Stimulated activated naive CD8-positive, alpha-beta T cell treated with anti-CD3 and anti-CD28 coated beads, Interleukin-15, amount 100 ng/mL, for 72 hours (primary cell): Measurements from ENCODE around the gene SARDH.
"Not testable (repeated sequence)": the region's sequence is repeated elsewhere in the genome, so short reads cannot be mapped to it uniquely, and the experiment has no call there.

ENCODE experiments used
- ATAC-seq: fragments of 150-1000 bp; cut with Tn5 transposase; 2 replicates; pipeline ENCODE4 v1.10.0; 2021; ENCODE audit warnings: mild to moderate bottlenecking, moderate library complexity
- DNase-seq, 2 donors: peaks; one replicate each; pipeline ENCODE4 v3.0.0; 2021 to 2022
- H3K27ac Mint-ChIP-seq, 2 donors: one replicate each; pipeline ENCODE4 v1.8.0; 2022; ENCODE audit warnings: mild to moderate bottlenecking in 2 of 2, mixed read lengths in 2 of 2, moderate library complexity in 2 of 2
- H3K27me3 Mint-ChIP-seq: one replicate; pipeline ENCODE4 v1.8.0; 2022; ENCODE audit warnings: mixed read lengths
- H3K4me1 Mint-ChIP-seq: one replicate; pipeline ENCODE4 v1.8.0; 2022; ENCODE audit warnings: mild to moderate bottlenecking, mixed read lengths
- H3K4me3 Mint-ChIP-seq, 2 donors: one replicate each; pipeline ENCODE4 v1.8.0; 2022; ENCODE audit warnings: mild to moderate bottlenecking in 2 of 2, mixed read lengths in 2 of 2, moderate library complexity in 1 of 2
- H3K9me3 Mint-ChIP-seq, 2 donors: one replicate each; pipeline ENCODE4 v1.8.0; 2022; ENCODE audit warnings: mixed read lengths in 2 of 2

Gene SARDH

GRCh38 chr9:133685653-133686609, 52.2 kb downstream of the SARDH start:
- ATAC-seq: no peak
- H3K9me3 Mint-ChIP-seq: no peaks in the 10 kb centered on the region
- H3K27ac Mint-ChIP-seq: no peak overlapping the region
- H3K4me3 Mint-ChIP-seq: no peak overlapping the region
- no peaks in the 10 kb centered on the region for H3K27me3 Mint-ChIP-seq
- H3K4me1 Mint-ChIP-seq: peaks cover 34% of the 10 kb centered on the region
- DNase-seq: no peak

GRCh38 chr9:133684936-133685361, 53.2 kb downstream of the SARDH start:
- no peaks in the 10 kb centered on the region for H3K27me3 Mint-ChIP-seq
- DNase-seq (no peak), ATAC-seq (no peak)
- H3K27ac Mint-ChIP-seq: no peak overlapping the region
- H3K4me3 Mint-ChIP-seq: no peak overlapping the region
- no peaks in the 10 kb centered on the region for H3K9me3 Mint-ChIP-seq
- H3K4me1 Mint-ChIP-seq: peaks cover 34% of the 10 kb centered on the region

GRCh38 chr9:133684121-133684935, 53.8 kb downstream of the SARDH start:
- no peaks in the 10 kb centered on the region for H3K27me3 Mint-ChIP-seq
- peak overlapping the region; percentile 92 to 95 for H3K27ac Mint-ChIP-seq
- ATAC-seq (peak; percentile 11), DNase-seq (no peak)
- H3K9me3 Mint-ChIP-seq: no peaks in the 10 kb centered on the region
- peaks cover 34% of the 10 kb centered on the region for H3K4me1 Mint-ChIP-seq
- peak overlapping the region; percentile 80 to 81 for H3K4me3 Mint-ChIP-seq

DNA sequence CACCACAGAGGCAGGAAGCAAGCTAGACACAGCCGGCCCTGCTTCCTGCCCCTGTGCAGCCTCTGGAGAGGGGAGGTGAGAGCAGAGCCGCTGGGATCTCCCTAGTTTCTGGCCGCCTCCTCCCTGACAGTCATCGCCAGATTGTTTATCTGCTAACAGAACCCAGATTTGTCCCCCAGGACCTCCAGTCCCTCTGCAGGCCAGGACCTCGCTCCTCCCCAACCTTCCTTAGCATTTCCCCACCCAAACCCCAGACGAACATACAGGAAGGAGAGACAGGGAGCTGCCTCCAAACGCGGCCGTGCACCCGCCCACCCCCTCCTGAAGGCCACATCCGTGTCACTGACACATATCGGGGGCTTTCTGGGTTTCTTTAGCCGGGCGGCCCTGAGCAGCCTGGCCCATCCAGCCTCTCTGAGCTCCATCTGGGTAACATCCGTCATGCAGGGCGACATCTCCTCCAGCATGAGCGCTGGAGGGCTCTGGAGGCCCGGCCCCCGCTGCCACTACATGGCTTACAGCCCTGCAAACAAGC, 54.5 kb downstream of the SARDH start:
- ATAC-seq: peak; percentile 90
- Mint-ChIP-seq H3K27ac (peak overlapping the region; percentile 92 to 95), H3K9me3 (no peaks in the 10 kb centered on the region), H3K4me3 (peak overlapping the region; percentile 80 to 81), H3K4me1 (peaks cover 38% of the 10 kb centered on the region), H3K27me3 (no peaks in the 10 kb centered on the region)
- DNase-seq: peak; percentile 71 to 78

DNA sequence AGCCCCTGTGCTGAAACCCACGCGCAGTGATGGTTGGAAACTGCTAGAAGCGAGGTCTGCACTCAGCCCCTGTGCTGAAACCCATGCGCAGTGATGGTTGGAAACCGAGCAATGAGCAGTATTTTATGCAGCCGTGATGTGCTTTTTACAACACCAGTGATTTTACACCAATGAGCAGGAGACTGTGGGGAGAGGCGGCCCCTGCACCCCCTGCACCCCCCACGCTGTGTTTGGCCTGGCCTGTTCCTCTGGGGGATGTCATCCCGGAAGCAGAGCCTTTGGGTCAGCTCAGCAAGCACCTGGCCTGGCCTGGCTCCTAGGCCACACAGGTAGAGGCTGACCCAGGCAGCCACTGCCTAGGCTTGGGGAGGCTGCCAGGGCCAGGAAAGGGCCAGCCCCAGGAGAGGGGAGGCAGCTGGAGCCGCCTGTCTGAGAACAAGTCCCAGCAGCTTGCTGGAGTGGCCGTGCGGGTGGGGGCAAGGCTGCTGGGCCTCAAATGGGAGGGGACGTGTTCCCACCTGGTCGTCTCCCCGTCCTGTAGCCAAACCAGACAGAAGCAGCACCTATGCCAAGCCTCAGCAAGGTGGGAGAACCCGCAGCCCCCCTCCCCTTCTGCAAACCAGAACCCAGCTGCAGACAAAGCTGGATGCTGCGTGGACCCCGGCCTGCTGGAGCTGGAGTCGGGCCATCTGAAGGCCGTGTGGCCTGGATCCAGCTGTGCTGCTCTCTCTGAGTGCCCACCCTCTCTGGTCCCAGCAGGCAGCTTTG, 55.1 kb downstream of the SARDH start:
- peak overlapping the region; percentile 80 to 81 for H3K4me3 Mint-ChIP-seq
- DNase-seq (peak in 1 of 2 donors; percentile 23), ATAC-seq (no peak)
- peaks cover 43% of the 10 kb centered on the region for H3K4me1 Mint-ChIP-seq
- H3K27me3 Mint-ChIP-seq: no peaks in the 10 kb centered on the region
- peak overlapping the region; percentile 12 to 92 for H3K27ac Mint-ChIP-seq
- no peaks in the 10 kb centered on the region for H3K9me3 Mint-ChIP-seq

DNA sequence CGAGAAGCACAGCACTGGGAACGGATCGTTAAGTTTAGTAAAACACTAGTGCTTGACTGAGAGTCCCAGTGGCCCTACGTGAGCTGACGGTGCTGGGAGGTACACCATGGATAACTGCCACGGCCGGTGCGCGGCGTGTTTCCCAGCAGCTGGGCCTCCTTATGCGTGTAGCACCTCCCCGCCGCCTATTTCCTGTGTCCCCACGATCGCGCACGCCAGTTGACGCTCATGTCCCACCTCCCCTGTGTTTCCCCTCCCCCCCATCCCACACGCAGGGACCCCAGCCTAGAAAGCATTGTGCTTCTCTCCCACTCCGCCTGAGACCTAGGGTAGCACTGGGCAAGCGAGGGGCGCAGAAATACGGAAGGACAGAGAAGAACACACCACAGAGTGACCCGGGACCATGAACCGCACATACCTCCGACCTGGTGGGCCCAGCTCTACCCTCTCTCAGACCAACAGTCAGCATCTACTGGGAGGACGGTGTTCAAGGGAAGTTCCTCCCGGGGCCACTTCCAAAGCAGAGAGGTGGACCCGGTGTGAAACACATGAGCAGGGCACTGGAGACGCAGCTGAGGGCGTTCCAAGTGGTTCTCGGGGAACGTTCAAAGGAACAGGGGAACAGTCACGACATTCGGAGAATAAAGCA, 56.4 kb downstream of the SARDH start:
- DNase-seq (no peak), ATAC-seq (no peak)
- peaks cover 53% of the 10 kb centered on the region for H3K4me1 Mint-ChIP-seq
- H3K27me3 Mint-ChIP-seq: no peaks in the 10 kb centered on the region
- no peak overlapping the region for H3K27ac Mint-ChIP-seq
- no peak overlapping the region for H3K4me3 Mint-ChIP-seq
- no peaks in the 10 kb centered on the region for H3K9me3 Mint-ChIP-seq

DNA sequence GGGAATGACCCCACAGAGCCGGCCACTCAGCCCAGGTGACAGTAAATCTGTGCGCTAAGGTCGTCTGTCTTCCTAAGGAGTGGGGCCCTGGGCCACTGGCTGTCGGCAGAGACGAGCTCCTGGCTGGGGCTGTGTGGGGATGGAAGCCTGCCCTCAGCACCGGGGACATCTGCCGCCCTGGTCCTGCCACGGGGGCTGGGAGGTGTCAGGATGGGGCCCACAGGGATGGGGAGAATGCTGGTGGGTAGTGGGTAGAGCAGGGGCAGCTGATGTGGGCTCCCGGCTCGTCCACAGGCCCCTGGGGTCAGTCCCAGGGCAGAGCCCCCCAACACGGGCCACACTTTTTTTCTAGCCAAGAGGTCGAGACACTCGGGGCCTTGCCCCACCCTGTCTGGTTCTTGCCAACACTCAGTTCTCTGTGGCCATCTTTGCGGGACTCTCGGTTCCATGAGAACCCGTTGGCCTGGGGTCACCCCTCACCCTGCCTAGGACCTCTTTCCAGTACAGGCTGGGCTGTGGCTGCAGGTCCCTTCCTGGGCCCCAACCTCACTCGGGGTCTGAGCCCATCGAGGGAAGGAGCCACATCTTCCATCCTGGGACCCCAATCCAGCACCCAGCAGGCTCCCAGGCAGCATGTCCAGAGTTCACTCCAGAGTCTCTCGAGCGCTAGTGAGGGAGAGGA, 57.0 kb downstream of the SARDH start:
- Mint-ChIP-seq H3K9me3 (no peaks in the 10 kb centered on the region), H3K27me3 (no peaks in the 10 kb centered on the region), H3K4me1 (peaks cover 60% of the 10 kb centered on the region), H3K27ac (no peak overlapping the region), H3K4me3 (no peak overlapping the region)
- ATAC-seq (no peak), DNase-seq (no peak)

- ATAC-seq (no peak), DNase-seq (no peak)
- H3K4me1 Mint-ChIP-seq: peaks cover 65% of the 10 kb centered on the region
- H3K9me3 Mint-ChIP-seq: no peaks in the 10 kb centered on the region
- H3K27me3 Mint-ChIP-seq: no peaks in the 10 kb centered on the region
- H3K27ac Mint-ChIP-seq: no peak overlapping the region
- no peak overlapping the region for H3K4me3 Mint-ChIP-seq
Measured at GRCh38 chr9:133680250-133680975, 57.7 kb downstream of the SARDH start.

DNA sequence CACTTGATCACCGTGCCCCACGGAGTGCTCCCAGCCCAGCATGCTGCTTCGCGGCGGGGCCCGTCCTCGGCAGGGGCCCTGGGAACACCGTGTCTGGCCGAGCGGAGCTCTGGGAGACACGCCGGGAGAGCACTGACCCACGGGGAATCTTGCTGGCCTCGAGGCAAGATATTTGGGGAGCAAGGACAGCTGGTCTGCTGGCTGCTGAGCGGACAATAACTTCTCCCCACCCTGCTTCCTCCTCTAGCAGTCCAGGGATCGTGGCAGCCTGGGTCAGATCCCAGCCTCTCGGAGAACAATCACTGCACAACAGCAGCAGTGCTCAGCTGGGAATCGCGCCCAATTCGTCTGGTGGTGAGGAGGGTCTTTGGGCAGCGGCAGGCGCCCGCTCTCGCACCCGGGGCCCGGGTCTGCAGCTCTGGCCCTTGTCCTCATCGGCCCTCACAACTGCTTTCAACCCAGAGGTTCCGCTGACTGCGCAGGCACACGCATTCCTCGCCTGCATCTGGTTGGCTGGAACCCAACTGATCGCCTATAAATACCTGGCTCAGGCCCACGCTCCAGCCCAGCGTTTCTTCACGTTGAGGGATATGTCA, 58.6 kb downstream of the SARDH start:
- no peak overlapping the region for H3K4me3 Mint-ChIP-seq
- no peaks in the 10 kb centered on the region for H3K9me3 Mint-ChIP-seq
- peaks cover 61% of the 10 kb centered on the region for H3K4me1 Mint-ChIP-seq
- DNase-seq (no peak), ATAC-seq (no peak)
- H3K27me3 Mint-ChIP-seq: no peaks in the 10 kb centered on the region
- H3K27ac Mint-ChIP-seq: no peak overlapping the region

GRCh38 chr9:133679056-133679455, 59.1 kb downstream of the SARDH start:
- Mint-ChIP-seq H3K27ac (no peak overlapping the region), H3K9me3 (no peaks in the 10 kb centered on the region), H3K4me3 (no peak overlapping the region), H3K27me3 (no peaks in the 10 kb centered on the region), H3K4me1 (peaks cover 56% of the 10 kb centered on the region)
- ATAC-seq (no peak), DNase-seq (no peak)

DNA sequence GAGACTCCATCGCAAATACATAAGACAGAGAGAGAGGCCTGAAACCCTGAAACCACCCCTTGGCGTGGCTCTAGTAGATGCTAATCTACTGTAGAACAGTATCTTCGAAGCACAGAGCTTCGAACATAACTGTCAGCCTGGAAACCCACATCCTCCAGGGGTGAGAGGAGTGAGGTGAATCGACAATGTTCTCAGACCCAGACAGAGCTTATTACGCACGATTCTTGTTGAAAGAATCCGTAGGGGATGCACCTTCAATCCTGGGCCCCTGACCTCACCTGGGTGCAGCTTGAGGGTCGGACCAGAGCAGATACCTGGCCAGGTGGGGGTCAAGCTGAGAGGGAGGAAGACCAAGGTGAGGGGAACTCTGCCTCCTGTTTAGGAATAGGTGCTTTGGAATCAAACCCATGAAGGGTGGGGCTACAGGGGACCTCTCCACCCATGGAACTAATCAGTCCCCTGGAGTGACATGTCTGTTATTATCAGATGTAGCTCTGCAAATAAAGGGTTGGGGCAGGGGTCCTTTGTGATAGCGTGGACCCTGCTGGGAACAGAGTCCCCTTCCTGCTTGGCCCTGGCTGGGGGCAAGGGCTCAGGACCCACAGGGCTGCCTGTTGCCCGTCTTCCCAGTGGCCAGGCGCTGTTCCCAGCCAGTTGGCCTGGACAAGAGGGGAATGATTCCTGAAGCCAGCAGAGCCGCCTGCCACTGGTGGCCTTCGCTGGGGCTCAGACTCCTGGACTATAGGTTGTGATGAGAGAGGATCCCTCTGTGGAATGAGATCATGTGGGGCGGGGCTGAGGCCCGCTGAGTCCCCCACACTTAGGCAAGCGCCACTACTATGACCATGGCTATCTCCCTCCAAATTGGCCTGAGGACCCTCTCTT, 60.8 kb downstream of the SARDH start:
- H3K27ac Mint-ChIP-seq: peak overlapping the region; percentile 31 to 71
- DNase-seq (peak; percentile 38 to 67), ATAC-seq (peak; percentile 99)
- H3K27me3 Mint-ChIP-seq: no peaks in the 10 kb centered on the region
- H3K4me1 Mint-ChIP-seq: peaks cover 42% of the 10 kb centered on the region
- peak overlapping the region in 1 of 2 donors; percentile 61 for H3K4me3 Mint-ChIP-seq
- no peaks in the 10 kb centered on the region for H3K9me3 Mint-ChIP-seq

DNA sequence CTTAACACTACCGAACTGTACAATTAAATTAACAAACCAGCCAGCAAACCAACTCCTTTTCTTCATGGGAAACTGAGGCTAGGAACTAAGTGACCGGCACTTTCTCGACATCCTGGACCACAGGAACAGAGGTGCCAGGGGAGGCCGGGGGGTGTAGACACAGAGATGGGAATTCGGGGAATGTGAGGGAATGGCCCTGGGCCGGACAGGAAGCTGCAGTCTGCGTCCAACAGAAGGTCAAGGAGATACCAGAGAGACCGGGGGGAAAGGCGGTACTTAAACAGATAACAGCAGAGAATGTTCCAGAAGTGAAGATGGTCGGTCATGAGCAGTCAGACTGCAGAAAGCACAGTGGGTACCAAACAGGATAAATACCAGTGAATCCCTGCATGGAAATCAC, 61.7 kb downstream of the SARDH start:
- H3K27ac Mint-ChIP-seq: peak overlapping the region in 1 of 2 donors; percentile 43
- ATAC-seq: no peak
- no peaks in the 10 kb centered on the region for H3K27me3 Mint-ChIP-seq
- no peak for DNase-seq
- no peak overlapping the region for H3K4me3 Mint-ChIP-seq
- H3K4me1 Mint-ChIP-seq: peaks cover 37% of the 10 kb centered on the region
- H3K9me3 Mint-ChIP-seq: no peaks in the 10 kb centered on the region

GRCh38 chr9:133675796-133676195, 62.4 kb downstream of the SARDH start:
- DNase-seq, H3K4me3 Mint-ChIP-seq, H3K27me3 Mint-ChIP-seq, ATAC-seq, H3K9me3 Mint-ChIP-seq: not testable (repeated sequence)
- peak overlapping the region in 1 of 2 donors; percentile 81 for H3K27ac Mint-ChIP-seq
- H3K4me1 Mint-ChIP-seq: peaks cover 37% of the 10 kb centered on the region
